ENCODE data around the gene ZNF330. TPM values are rescaled to one million over a fixed set of nuclear protein-coding genes. Genes with fewer than 3 reads are reported as not detected.

The ZNF330 gene
- total RNA-seq, 1 experiment from 2014 or later: 18.9 TPM

- H3K27ac ChIP-seq (ENCODE audit: low read length): no peak overlapping the region
- ATAC-seq (no peak), DNase-seq (ENCODE audit: low read depth, low spot score) (no peak)
- no peaks in the 10 kb centered on the region for H3K4me1 ChIP-seq (ENCODE audit: control insufficient read depth, insufficient read depth, low read length)
- CTCF ChIA-PET: no interaction called here
- no peak overlapping the region for H3K4me3 ChIP-seq (ENCODE audit: low read depth in 2 of 2, low read length in 2 of 2)
- POLR2A ChIA-PET: no interaction called here
- H3K36me3 ChIP-seq (ENCODE audit: control insufficient read depth, insufficient read depth, low read length): peaks cover 7% of the 10 kb centered on the region; the same call in 1 of the 2 replicates
- H3K9me3 ChIP-seq (ENCODE audit: control insufficient read depth, insufficient read depth, low read depth, low read length): no peaks in the 10 kb centered on the region
- in situ Hi-C loops (cut with HindIII; ENCODE audit: low pct_unique_long_range_greater_than_20kb, low sequenced_read_pairs) (no loop called here), intact Hi-C loops (cut with micrococcal nuclease; ENCODE audit: unreplicated experiment) (no loop called here)
- TF ChIP-seq TCF7L2 (IDR thresholded peaks at IDR 0.05; ENCODE audit: low read depth, low read length): no peak
- no peak for TF ChIP-seq REST (IDR thresholded peaks at IDR 0.05; ENCODE audit: insufficient read depth in 1 of 2, low read depth in 2 of 2, low read length in 1 of 2)
- TF ChIP-seq CTCF (IDR thresholded peaks at IDR 0.05): no peak
- TF ChIP-seq SIN3A (IDR thresholded peaks at IDR 0.05; ENCODE audit: borderline replicate concordance, insufficient read depth, low read depth, low read length): no peak
- no peak for TF ChIP-seq POLR2AphosphoS5 (IDR thresholded peaks at IDR 0.05; ENCODE audit: low read depth, low read length)
- no peaks in the 10 kb centered on the region for H3K27me3 ChIP-seq (ENCODE audit: control insufficient read depth, insufficient read depth, low read length)
- no TSS peak for BruUV-seq (replicated peaks)
These were observed 17.5 kb downstream of the ZNF330 start for GRCh38 chr4:141238186-141238585.

- Histone ChIP-seq H3K4me3 (ENCODE audit: low read depth in 2 of 2, low read length in 2 of 2) (no peak overlapping the region), H3K4me1 (ENCODE audit: control insufficient read depth, insufficient read depth, low read length) (no peaks in the 10 kb centered on the region), H3K9me3 (ENCODE audit: control insufficient read depth, insufficient read depth, low read depth, low read length) (no peaks in the 10 kb centered on the region), H3K27ac (ENCODE audit: low read length) (no peak overlapping the region), H3K36me3 (ENCODE audit: control insufficient read depth, insufficient read depth, low read length) (no peaks in the 10 kb centered on the region), H3K27me3 (ENCODE audit: control insufficient read depth, insufficient read depth, low read length) (no peaks in the 10 kb centered on the region)
- POLR2A ChIA-PET: no interaction called here
- BruUV-seq (replicated peaks): no TSS peak
- intact Hi-C loops (cut with micrococcal nuclease; ENCODE audit: unreplicated experiment): no loop called here
- DNase-seq (ENCODE audit: low read depth, low spot score): no peak
- CTCF ChIA-PET: no interaction called here
- TF ChIP-seq POLR2AphosphoS5 (IDR thresholded peaks at IDR 0.05; ENCODE audit: low read depth, low read length): no peak
- TF ChIP-seq SIN3A (IDR thresholded peaks at IDR 0.05; ENCODE audit: borderline replicate concordance, insufficient read depth, low read depth, low read length): no peak
- no peak for TF ChIP-seq TCF7L2 (IDR thresholded peaks at IDR 0.05; ENCODE audit: low read depth, low read length)
- no peak for TF ChIP-seq REST (IDR thresholded peaks at IDR 0.05; ENCODE audit: insufficient read depth in 1 of 2, low read depth in 2 of 2, low read length in 1 of 2)
- no peak for TF ChIP-seq CTCF (IDR thresholded peaks at IDR 0.05)
- in situ Hi-C loops (cut with HindIII; ENCODE audit: low pct_unique_long_range_greater_than_20kb, low sequenced_read_pairs): no loop called here
- ATAC-seq: no peak
These were observed 19.6 kb downstream of the ZNF330 start for GRCh38 chr4:141240259-141240658.
